Measurements from ENCODE around the gene CHID1.

CHID1 gene

DNA sequence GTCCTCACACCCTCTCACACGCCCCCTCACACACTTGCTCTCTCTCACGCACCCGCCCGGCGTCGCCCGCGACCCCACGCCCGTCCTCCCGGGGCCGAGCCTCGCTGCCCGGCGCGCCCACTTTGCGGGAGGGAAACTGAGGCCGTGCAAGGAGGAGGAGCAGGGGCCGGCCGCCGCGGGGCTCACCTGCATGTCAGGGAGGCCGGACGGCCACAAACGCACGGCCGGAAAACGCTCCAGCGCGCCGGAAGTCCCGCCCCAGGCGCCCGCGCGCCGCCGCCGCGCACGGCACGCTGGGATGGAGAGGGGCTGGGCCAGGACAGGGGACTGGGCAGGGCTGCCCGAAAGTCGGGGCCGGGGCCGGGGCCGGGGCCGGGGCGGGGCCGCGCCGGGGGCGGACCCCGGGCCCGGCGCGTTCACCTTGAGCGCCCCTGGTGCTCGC, at the start of gene CHID1:
TSS of gene CHID1 (minus strand) at position 222 of the 442 bp plus-strand sequence. CDS start 5,994 bp downstream, outside the sequence.
- TF ChIP-seq NFIC (IDR thresholded peaks at IDR 0.05): no peak
- TF ChIP-seq TAF1 (IDR thresholded peaks at IDR 0.05; ENCODE audit: low read depth): peak; percentile 42; the same call in 1 of the 2 replicates

- TF ChIP-seq CREB1 (IDR thresholded peaks at IDR 0.05; ENCODE audit: low read depth): no peak
- TF ChIP-seq, protein P1, sequence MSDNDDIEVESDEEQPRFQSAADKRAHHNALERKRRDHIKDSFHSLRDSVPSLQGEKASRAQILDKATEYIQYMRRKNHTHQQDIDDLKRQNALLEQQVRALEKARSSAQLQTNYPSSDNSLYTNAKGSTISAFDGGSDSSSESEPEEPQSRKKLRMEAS (IDR thresholded peaks at IDR 0.05): no peak
- TF ChIP-seq ZBTB7A (IDR thresholded peaks at IDR 0.05; ENCODE audit: low read depth): no peak
- TF ChIP-seq, protein P2, sequence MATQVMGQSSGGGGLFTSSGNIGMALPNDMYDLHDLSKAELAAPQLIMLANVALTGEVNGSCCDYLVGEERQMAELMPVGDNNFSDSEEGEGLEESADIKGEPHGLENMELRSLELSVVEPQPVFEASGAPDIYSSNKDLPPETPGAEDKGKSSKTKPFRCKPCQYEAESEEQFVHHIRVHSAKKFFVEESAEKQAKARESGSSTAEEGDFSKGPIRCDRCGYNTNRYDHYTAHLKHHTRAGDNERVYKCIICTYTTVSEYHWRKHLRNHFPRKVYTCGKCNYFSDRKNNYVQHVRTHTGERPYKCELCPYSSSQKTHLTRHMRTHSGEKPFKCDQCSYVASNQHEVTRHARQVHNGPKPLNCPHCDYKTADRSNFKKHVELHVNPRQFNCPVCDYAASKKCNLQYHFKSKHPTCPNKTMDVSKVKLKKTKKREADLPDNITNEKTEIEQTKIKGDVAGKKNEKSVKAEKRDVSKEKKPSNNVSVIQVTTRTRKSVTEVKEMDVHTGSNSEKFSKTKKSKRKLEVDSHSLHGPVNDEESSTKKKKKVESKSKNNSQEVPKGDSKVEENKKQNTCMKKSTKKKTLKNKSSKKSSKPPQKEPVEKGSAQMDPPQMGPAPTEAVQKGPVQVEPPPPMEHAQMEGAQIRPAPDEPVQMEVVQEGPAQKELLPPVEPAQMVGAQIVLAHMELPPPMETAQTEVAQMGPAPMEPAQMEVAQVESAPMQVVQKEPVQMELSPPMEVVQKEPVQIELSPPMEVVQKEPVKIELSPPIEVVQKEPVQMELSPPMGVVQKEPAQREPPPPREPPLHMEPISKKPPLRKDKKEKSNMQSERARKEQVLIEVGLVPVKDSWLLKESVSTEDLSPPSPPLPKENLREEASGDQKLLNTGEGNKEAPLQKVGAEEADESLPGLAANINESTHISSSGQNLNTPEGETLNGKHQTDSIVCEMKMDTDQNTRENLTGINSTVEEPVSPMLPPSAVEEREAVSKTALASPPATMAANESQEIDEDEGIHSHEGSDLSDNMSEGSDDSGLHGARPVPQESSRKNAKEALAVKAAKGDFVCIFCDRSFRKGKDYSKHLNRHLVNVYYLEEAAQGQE (IDR thresholded peaks at IDR 0.05; ENCODE audit: low read depth): no peak
- TF ChIP-seq, protein P3, sequence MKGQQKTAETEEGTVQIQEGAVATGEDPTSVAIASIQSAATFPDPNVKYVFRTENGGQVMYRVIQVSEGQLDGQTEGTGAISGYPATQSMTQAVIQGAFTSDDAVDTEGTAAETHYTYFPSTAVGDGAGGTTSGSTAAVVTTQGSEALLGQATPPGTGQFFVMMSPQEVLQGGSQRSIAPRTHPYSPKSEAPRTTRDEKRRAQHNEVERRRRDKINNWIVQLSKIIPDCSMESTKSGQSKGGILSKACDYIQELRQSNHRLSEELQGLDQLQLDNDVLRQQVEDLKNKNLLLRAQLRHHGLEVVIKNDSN (IDR thresholded peaks at IDR 0.05): no peak
- TF ChIP-seq FOXM1 (IDR thresholded peaks at IDR 0.05; ENCODE audit: borderline replicate concordance, low read depth): no peak
- no peak for TF ChIP-seq TAF1 (IDR thresholded peaks at IDR 0.05; ENCODE audit: low read depth)
- TF ChIP-seq YY1 (IDR thresholded peaks at IDR 0.05; ENCODE audit: low read depth): no peak
- TF ChIP-seq CEBPB (IDR thresholded peaks at IDR 0.05): no peak
- no peak for TF ChIP-seq TEAD4 (IDR thresholded peaks at IDR 0.05)
- TF ChIP-seq NFIC (IDR thresholded peaks at IDR 0.05): no peak
These were observed 49.0 kb upstream of the CHID1 start for GRCh38 chr11:959608-960007.

- no peak for TF ChIP-seq EP300 (IDR thresholded peaks at IDR 0.05; ENCODE audit: borderline replicate concordance)
- no peak for TF ChIP-seq ZBTB7A (IDR thresholded peaks at IDR 0.05; ENCODE audit: low read depth)
- no peak for TF ChIP-seq TEAD4 (IDR thresholded peaks at IDR 0.05)
- no peak for TF ChIP-seq FOXM1 (IDR thresholded peaks at IDR 0.05; ENCODE audit: borderline replicate concordance, low read depth)
- TF ChIP-seq, protein P2 (IDR thresholded peaks at IDR 0.05; ENCODE audit: low read depth): no peak
- no peak for TF ChIP-seq CEBPB (IDR thresholded peaks at IDR 0.05)
These were observed 48.4 kb upstream of the CHID1 start for GRCh38 chr11:959027-959426.

DNA sequence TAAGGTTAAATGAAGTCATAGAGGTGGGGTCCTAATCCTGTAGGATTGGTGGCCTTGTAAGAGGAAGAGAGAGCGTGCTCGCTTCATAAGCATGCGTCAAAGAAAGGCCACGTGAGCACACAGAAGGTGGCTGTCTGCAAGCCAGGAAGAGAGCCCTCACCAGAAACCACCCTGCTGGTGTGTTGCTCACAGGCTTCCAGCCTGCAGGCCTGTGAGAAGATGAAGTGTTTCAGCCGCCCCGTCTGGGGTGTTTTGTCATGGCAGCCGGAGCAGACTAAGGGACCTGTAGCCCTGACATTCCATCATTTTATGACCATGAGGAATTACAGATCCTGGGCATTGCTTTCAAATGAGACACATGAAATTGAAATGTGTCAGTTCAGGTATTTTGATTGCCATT, 47.5 kb upstream of the CHID1 start:
- TF ChIP-seq ZBTB7A (IDR thresholded peaks at IDR 0.05; ENCODE audit: low read depth) (no peak), CEBPB (IDR thresholded peaks at IDR 0.05) (no peak), NFIC (IDR thresholded peaks at IDR 0.05) (no peak), EGR1 (IDR thresholded peaks at IDR 0.05) (no peak), YY1 (IDR thresholded peaks at IDR 0.05; ENCODE audit: low read depth) (no peak), CREB1 (IDR thresholded peaks at IDR 0.05; ENCODE audit: low read depth) (no peak), EP300 (IDR thresholded peaks at IDR 0.05; ENCODE audit: borderline replicate concordance) (no peak), RAD21 (IDR thresholded peaks at IDR 0.05; ENCODE audit: low read depth) (no peak)
- TF ChIP-seq, protein P1 (IDR thresholded peaks at IDR 0.05): no peak
- TF ChIP-seq, protein P2 (IDR thresholded peaks at IDR 0.05; ENCODE audit: low read depth): no peak
- TF ChIP-seq, protein P3 (IDR thresholded peaks at IDR 0.05): no peak

GRCh38 chr11:957212-957920, 46.8 kb upstream of the CHID1 start:
- no peak for TF ChIP-seq CEBPB (IDR thresholded peaks at IDR 0.05)
- TF ChIP-seq, protein P2 (IDR thresholded peaks at IDR 0.05; ENCODE audit: low read depth): no peak
